ENCODE results near the gene EFCAB12. TPM values are rescaled to one million over a fixed set of nuclear protein-coding genes. Genes with fewer than 3 reads are reported as not detected.

EFCAB12 gene
- total and polyA plus RNA-seq, 3 experiments from 2014 or later: 0.21 to 0.40 (median 0.39) TPM

- Mint-ChIP-seq H3K9me3 (no peaks in the 10 kb centered on the region), H3K4me3 (no peak overlapping the region), H3K27me3 (no peaks in the 10 kb centered on the region), H3K36me3 (no peaks in the 10 kb centered on the region), H3K4me1 (peaks cover 2 to 6% (median 5%) of the 10 kb centered on the region in 3 donors), H3K27ac (no peak overlapping the region)
- no peaks in the 10 kb centered on the region for H3K36me3 ChIP-seq (ENCODE audit: insufficient read depth, low read length)
- CTCF ChIA-PET: no interaction called here
- H3K9me3 ChIP-seq (ENCODE audit: low read length): no peaks in the 10 kb centered on the region
- peaks cover 4% of the 10 kb centered on the region for H3K4me1 ChIP-seq (ENCODE audit: insufficient read depth, low read length)
- H3K27me3 ChIP-seq (ENCODE audit: insufficient read depth, low read length, poor library complexity, severe bottlenecking): no peaks in the 10 kb centered on the region
- H3K4me3 ChIP-seq (ENCODE audit: low read length): no peak overlapping the region
- no peak overlapping the region for H3K27ac ChIP-seq (ENCODE audit: low read depth, low read length)
- POLR2A ChIA-PET: no interaction called here
- DNase-seq: no peak
These were observed 23.8 kb downstream of the EFCAB12 start for GRCh38 chr3:129404610-129405009.

- peaks cover 0 to 5% (median 0%) of the 10 kb centered on the region in 3 donors for H3K36me3 Mint-ChIP-seq
- ChIA-PET POLR2A (no interaction called here), CTCF (no interaction called here)
These were observed 24.3 kb downstream of the EFCAB12 start for GRCh38 chr3:129404130-129404529.

GRCh38 chr3:129403450-129403849 lies 25.0 kb downstream of the EFCAB12 start:
- no peak overlapping the region for H3K4me3 Mint-ChIP-seq
- H3K27ac Mint-ChIP-seq: peak overlapping the region in 1 of 8 donors; percentile 47
- H3K27me3 ChIP-seq (ENCODE audit: insufficient read depth, low read length, poor library complexity, severe bottlenecking): no peaks in the 10 kb centered on the region
- H3K27me3 Mint-ChIP-seq: no peaks in the 10 kb centered on the region
- H3K4me3 ChIP-seq (ENCODE audit: low read length): no peak overlapping the region
- no peaks in the 10 kb centered on the region for H3K9me3 ChIP-seq (ENCODE audit: low read length)
- ChIA-PET POLR2A (no interaction called here), CTCF (interaction anchor here (0.8 to 1.2 kb wide), 2 partner anchors 9 to 360 kb away, joined by 3 read pairs; no protein-coding TSS in a partner anchor)
- peaks cover 0 to 10% (median 0%) of the 10 kb centered on the region in 3 donors for H3K36me3 Mint-ChIP-seq
- DNase-seq: no peak
- no peak overlapping the region for H3K27ac ChIP-seq (ENCODE audit: low read depth, low read length)
- H3K9me3 Mint-ChIP-seq: no peaks in the 10 kb centered on the region
- H3K4me1 ChIP-seq (ENCODE audit: insufficient read depth, low read length): peaks cover 9% of the 10 kb centered on the region
- H3K4me1 Mint-ChIP-seq: peaks cover 10 to 16% (median 10%) of the 10 kb centered on the region in 3 donors
- no peaks in the 10 kb centered on the region for H3K36me3 ChIP-seq (ENCODE audit: insufficient read depth, low read length)

More at GRCh38 chr3:129404130-129404529, 24.3 kb downstream of the EFCAB12 start:
- peaks cover 6 to 10% (median 7%) of the 10 kb centered on the region in 3 donors for H3K4me1 Mint-ChIP-seq
- no peaks in the 10 kb centered on the region for H3K9me3 ChIP-seq (ENCODE audit: low read length)
- no peak for DNase-seq
- no peak overlapping the region for H3K27ac ChIP-seq (ENCODE audit: low read depth, low read length)
- H3K27me3 Mint-ChIP-seq: no peaks in the 10 kb centered on the region
- no peaks in the 10 kb centered on the region for H3K9me3 Mint-ChIP-seq
- H3K27me3 ChIP-seq (ENCODE audit: insufficient read depth, low read length, poor library complexity, severe bottlenecking): no peaks in the 10 kb centered on the region
- no peaks in the 10 kb centered on the region for H3K36me3 ChIP-seq (ENCODE audit: insufficient read depth, low read length)
- H3K4me1 ChIP-seq (ENCODE audit: insufficient read depth, low read length): peaks cover 4% of the 10 kb centered on the region
- no peak overlapping the region for H3K4me3 Mint-ChIP-seq
- no peak overlapping the region for H3K4me3 ChIP-seq (ENCODE audit: low read length)
- H3K27ac Mint-ChIP-seq: no peak overlapping the region

DNA sequence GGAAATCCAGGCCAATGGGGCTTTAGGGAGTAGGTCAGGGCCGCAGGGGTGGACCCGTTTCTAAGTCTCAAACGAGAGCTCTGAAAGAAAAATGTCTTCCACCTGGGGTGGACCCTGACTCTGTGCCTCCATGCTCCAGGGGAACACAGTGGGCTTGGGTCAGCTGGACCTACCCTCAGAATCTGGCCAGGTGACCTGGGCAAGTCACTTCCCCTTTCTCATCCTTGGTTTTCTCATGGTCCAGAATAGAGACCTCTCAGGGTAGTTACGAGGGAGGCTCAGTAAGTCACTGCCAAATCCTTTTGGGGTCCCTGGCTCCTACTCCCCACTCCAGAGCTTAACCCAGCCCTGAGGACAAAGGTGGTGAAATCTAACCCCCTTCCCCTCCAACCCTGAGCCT lies 25.8 kb downstream of the EFCAB12 start:
- POLR2A ChIA-PET: no interaction called here
- Mint-ChIP-seq H3K4me1 (peaks cover 17 to 24% (median 19%) of the 10 kb centered on the region in 3 donors), H3K27ac (peak overlapping the region in 2 of 8 donors; percentile 47 to 72), H3K4me3 (no peak overlapping the region), H3K9me3 (no peaks in the 10 kb centered on the region), H3K36me3 (peaks cover 0 to 13% (median 0%) of the 10 kb centered on the region in 3 donors), H3K27me3 (no peaks in the 10 kb centered on the region)
- Histone ChIP-seq H3K27ac (ENCODE audit: low read depth, low read length) (no peak overlapping the region), H3K9me3 (ENCODE audit: low read length) (no peaks in the 10 kb centered on the region), H3K4me3 (ENCODE audit: low read length) (no peak overlapping the region), H3K4me1 (ENCODE audit: insufficient read depth, low read length) (peaks cover 17% of the 10 kb centered on the region), H3K27me3 (ENCODE audit: insufficient read depth, low read length, poor library complexity, severe bottlenecking) (no peaks in the 10 kb centered on the region), H3K36me3 (ENCODE audit: insufficient read depth, low read length) (no peaks in the 10 kb centered on the region)
- no peak for DNase-seq
- CTCF ChIA-PET: interaction anchor here (0.8 to 1.6 kb wide), 3 partner anchors 10 to 359 kb away, joined by 3 to 6 read pairs (median 3); no protein-coding TSS in a partner anchor

GRCh38 chr3:129402210-129402609 lies 26.2 kb downstream of the EFCAB12 start:
- ChIA-PET POLR2A (no interaction called here), CTCF (interaction anchor here (1.6 kb wide), 1 partner anchor 19 kb away, joined by 6 read pairs; no protein-coding TSS in a partner anchor)
- Histone ChIP-seq H3K4me3 (ENCODE audit: low read length) (no peak overlapping the region), H3K27ac (ENCODE audit: low read depth, low read length) (no peak overlapping the region), H3K36me3 (ENCODE audit: insufficient read depth, low read length) (no peaks in the 10 kb centered on the region), H3K9me3 (ENCODE audit: low read length) (no peaks in the 10 kb centered on the region), H3K27me3 (ENCODE audit: insufficient read depth, low read length, poor library complexity, severe bottlenecking) (no peaks in the 10 kb centered on the region), H3K4me1 (ENCODE audit: insufficient read depth, low read length) (peaks cover 20% of the 10 kb centered on the region)
- peaks cover 21 to 28% (median 23%) of the 10 kb centered on the region in 3 donors for H3K4me1 Mint-ChIP-seq
- no peak overlapping the region for H3K4me3 Mint-ChIP-seq
- H3K36me3 Mint-ChIP-seq: peaks cover 0 to 17% (median 0%) of the 10 kb centered on the region in 3 donors
- no peak for DNase-seq
- peak overlapping the region in 1 of 8 donors; percentile 39 for H3K27ac Mint-ChIP-seq
- no peaks in the 10 kb centered on the region for H3K9me3 Mint-ChIP-seq
- no peaks in the 10 kb centered on the region for H3K27me3 Mint-ChIP-seq

- DNase-seq: no peak
- CTCF ChIA-PET: interaction anchor here (0.8 to 1.7 kb wide), 8 partner anchors 15 to 205 kb away, joined by 3 to 11 read pairs (median 4); partner anchors contain the start of genes EFCAB12, IFT122 and MBD4
These were observed 28.5 kb downstream of the EFCAB12 start for GRCh38 chr3:129399895-129400357.

GRCh38 chr3:129399145-129399894 lies 29.1 kb downstream of the EFCAB12 start:
- Histone ChIP-seq H3K36me3 (ENCODE audit: insufficient read depth, low read length) (no peaks in the 10 kb centered on the region), H3K27ac (ENCODE audit: low read depth, low read length) (peak overlapping the region; percentile 94), H3K4me1 (ENCODE audit: insufficient read depth, low read length) (peaks cover 20% of the 10 kb centered on the region), H3K27me3 (ENCODE audit: insufficient read depth, low read length, poor library complexity, severe bottlenecking) (no peaks in the 10 kb centered on the region), H3K9me3 (ENCODE audit: low read length) (no peaks in the 10 kb centered on the region), H3K4me3 (ENCODE audit: low read length) (peak overlapping the region; percentile 95)
- Mint-ChIP-seq H3K4me1 (peaks cover 36 to 51% (median 49%) of the 10 kb centered on the region in 3 donors), H3K27me3 (no peaks in the 10 kb centered on the region), H3K9me3 (no peaks in the 10 kb centered on the region), H3K36me3 (peaks cover 0 to 45% (median 4%) of the 10 kb centered on the region in 3 donors), H3K4me3 (peak overlapping the region; percentile 96 to 99 (median 96)), H3K27ac (peak overlapping the region; percentile 93 to 99 (median 98))
- ChIA-PET CTCF (interaction anchor here (0.8 to 1.7 kb wide), 8 partner anchors 15 to 206 kb away, joined by 3 to 11 read pairs (median 4); partner anchors contain the start of genes EFCAB12, IFT122 and MBD4), POLR2A (interaction anchor here (0.6 to 1.1 kb wide), 6 partner anchors 12 to 409 kb away, joined by 3 to 6 read pairs (median 4); no protein-coding TSS in a partner anchor)
- peak; percentile 55 to 85 (median 82) for DNase-seq

More at GRCh38 chr3:129399895-129400357, 28.5 kb downstream of the EFCAB12 start:
- peak overlapping the region; percentile 93 to 99 (median 98) for H3K27ac Mint-ChIP-seq
- peaks cover 20% of the 10 kb centered on the region for H3K4me1 ChIP-seq (ENCODE audit: insufficient read depth, low read length)
- no peaks in the 10 kb centered on the region for H3K9me3 ChIP-seq (ENCODE audit: low read length)
- no peaks in the 10 kb centered on the region for H3K9me3 Mint-ChIP-seq
- H3K27me3 ChIP-seq (ENCODE audit: insufficient read depth, low read length, poor library complexity, severe bottlenecking): no peaks in the 10 kb centered on the region
- H3K4me3 Mint-ChIP-seq: peak overlapping the region; percentile 96 to 99 (median 96)
- peak overlapping the region; percentile 94 for H3K27ac ChIP-seq (ENCODE audit: low read depth, low read length)
- POLR2A ChIA-PET: interaction anchor here (0.6 to 1.1 kb wide), 6 partner anchors 12 to 409 kb away, joined by 3 to 6 read pairs (median 4); no protein-coding TSS in a partner anchor
- H3K27me3 Mint-ChIP-seq: no peaks in the 10 kb centered on the region
- peak overlapping the region; percentile 95 for H3K4me3 ChIP-seq (ENCODE audit: low read length)
- H3K36me3 Mint-ChIP-seq: peaks cover 0 to 39% (median 0%) of the 10 kb centered on the region in 3 donors
- no peaks in the 10 kb centered on the region for H3K36me3 ChIP-seq (ENCODE audit: insufficient read depth, low read length)
- peaks cover 33 to 48% (median 44%) of the 10 kb centered on the region in 3 donors for H3K4me1 Mint-ChIP-seq

Data from CD8-positive, alpha-beta memory T cell (primary cell).